OCI-LY1 (cell line): ENCODE measurements around the gene BNC1.

Source experiments
- EZH2 ChIP-seq: fragments of 200-600 bp; sonication (generic), shearing (Covaris generic); IDR thresholded peaks from 2 replicates; pipeline ENCODE4 v1.8.0; 2017; ENCODE audit warnings: borderline replicate concordance, mixed run types, mild to moderate bottlenecking, antibody characterized with exemption, low read length, moderate library complexity, mixed read lengths
- TF ChIP-seq, protein P1 (sequence below): fragments of 200-600 bp; sonication (generic), shearing (Covaris generic); IDR thresholded peaks from 2 replicates; pipeline ENCODE4 v1.5.1; 2017; ENCODE audit warnings: mild to moderate bottlenecking, antibody characterized with exemption, low read length, moderate library complexity, mixed read lengths

DNA sequence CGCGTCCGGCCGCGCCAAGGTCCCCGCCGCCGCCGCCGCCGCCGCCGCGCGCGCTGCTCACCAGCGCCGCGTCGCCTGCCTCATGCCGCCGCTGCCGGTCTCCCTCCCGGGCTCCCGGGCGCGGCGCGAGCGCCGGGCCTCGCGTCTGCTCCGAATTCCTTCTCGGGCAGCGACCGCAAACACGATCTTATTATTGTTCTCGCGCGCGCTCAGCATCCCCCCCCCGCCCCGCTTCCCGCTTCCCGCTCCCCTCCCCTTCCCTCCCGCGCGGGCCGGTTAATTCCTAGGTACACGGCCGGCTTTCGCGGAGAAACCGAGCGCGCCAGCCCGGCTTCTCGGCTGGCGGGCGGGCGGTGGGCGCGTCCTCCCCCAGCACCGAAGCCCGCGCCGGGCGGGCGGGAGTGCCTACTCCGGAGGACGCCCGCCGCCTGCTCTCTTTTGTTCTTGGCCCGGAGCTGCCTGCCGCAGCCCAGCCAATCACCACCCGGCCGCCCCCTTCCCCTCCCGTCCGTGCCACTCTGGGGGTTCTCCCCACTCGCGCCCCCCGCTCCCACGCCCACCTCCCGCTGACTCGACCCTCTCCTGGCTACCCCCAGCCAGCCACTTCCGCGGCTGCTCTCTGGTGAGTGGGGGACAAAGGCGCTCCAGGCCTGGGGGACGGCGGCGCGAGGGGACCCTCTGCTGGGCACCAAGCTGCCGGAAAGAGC, 76.7 kb downstream of the BNC1 start, which contains the start of gene HDGFL3:
- TF ChIP-seq, protein P1, sequence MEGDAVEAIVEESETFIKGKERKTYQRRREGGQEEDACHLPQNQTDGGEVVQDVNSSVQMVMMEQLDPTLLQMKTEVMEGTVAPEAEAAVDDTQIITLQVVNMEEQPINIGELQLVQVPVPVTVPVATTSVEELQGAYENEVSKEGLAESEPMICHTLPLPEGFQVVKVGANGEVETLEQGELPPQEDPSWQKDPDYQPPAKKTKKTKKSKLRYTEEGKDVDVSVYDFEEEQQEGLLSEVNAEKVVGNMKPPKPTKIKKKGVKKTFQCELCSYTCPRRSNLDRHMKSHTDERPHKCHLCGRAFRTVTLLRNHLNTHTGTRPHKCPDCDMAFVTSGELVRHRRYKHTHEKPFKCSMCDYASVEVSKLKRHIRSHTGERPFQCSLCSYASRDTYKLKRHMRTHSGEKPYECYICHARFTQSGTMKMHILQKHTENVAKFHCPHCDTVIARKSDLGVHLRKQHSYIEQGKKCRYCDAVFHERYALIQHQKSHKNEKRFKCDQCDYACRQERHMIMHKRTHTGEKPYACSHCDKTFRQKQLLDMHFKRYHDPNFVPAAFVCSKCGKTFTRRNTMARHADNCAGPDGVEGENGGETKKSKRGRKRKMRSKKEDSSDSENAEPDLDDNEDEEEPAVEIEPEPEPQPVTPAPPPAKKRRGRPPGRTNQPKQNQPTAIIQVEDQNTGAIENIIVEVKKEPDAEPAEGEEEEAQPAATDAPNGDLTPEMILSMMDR = no peak
- TF ChIP-seq EZH2 = no peak
